SK-N-SH (cell line): ENCODE measurements around the gene DNPH1. TPM values are rescaled to one million over a fixed set of nuclear protein-coding genes. Genes with fewer than 3 reads are reported as not detected.

Source experiments
- CTCF ChIA-PET: fragments of 300-600, 350-600 bp; formaldehyde crosslinking; extraction: SDS; loops from one replicate; lab custom pipeline; 2021; lab: Yijun Ruan, JAX
- POLR2A ChIA-PET: fragments of 350-600 bp; sonication (Branson Sonifier 250); formaldehyde crosslinking; extraction: SDS; loops from one replicate; lab custom pipeline; 2020; ENCODE audit warnings: antibody characterized with exemption, inconsistent platforms; lab: Yijun Ruan, JAX
- DNase-seq: peaks from one replicate; pipeline ENCODE4 v3.0.0; 2012
- H2AFZ ChIP-seq: fragments of 200-600 bp; sonication (generic); 2 replicates; pipeline ENCODE4 v1.8.1; 2016; ENCODE audit warnings: antibody characterized with exemption, mild to moderate bottlenecking, low read depth
- H3F3A ChIP-seq: fragments of 200-600 bp; sonication (generic); replicated peaks from 2 replicates; pipeline ENCODE3; 2016; ENCODE audit warnings: antibody characterized with exemption, mild to moderate bottlenecking; ENCODE audit not compliant: insufficient read depth
- H3K27ac ChIP-seq, 2 experiments: fragments of 200-500 bp in 1 of 2; fragments of 200-600 bp in 1 of 2; sonication (Bioruptor generic) in 1 of 2; sonication (generic), shearing (Covaris generic) in 1 of 2; 2 replicates each; pipeline versions ENCODE4 v1.5.1 to v1.6.1; 2014 to 2016; ENCODE audit warnings: low read depth in 2 of 2, inconsistent platforms in 1 of 2, low read length in 1 of 2, mild to moderate bottlenecking in 1 of 2, mixed read lengths in 1 of 2
- H3K27me3 ChIP-seq: fragments of 200-600 bp; sonication (generic), shearing (Covaris generic); 2 replicates; pipeline ENCODE4 v1.6.1; 2016; ENCODE audit warnings: mixed run types; ENCODE audit not compliant: insufficient read depth
- H3K36me3 ChIP-seq, 2 experiments: fragments of 200-500 bp in 1 of 2; fragments of 200-600 bp in 1 of 2; sonication (Bioruptor generic) in 1 of 2; sonication (generic) in 1 of 2; replicated peaks in 1 of 2; 2 replicates each; pipeline versions ENCODE3 to v1.5.1; 2014 to 2016; ENCODE audit warnings: low read length in 1 of 2, mild to moderate bottlenecking in 1 of 2; ENCODE audit not compliant: insufficient read depth in 2 of 2, control insufficient read depth in 1 of 2
- H3K4me1 ChIP-seq, 2 experiments: fragments of 200-500 bp in 1 of 2; fragments of 200-600 bp in 1 of 2; sonication (Bioruptor generic) in 1 of 2; sonication (generic), shearing (Covaris generic) in 1 of 2; 2 replicates each; pipeline versions ENCODE4 v1.5.1 to v1.6.1; 2014 to 2016; ENCODE audit warnings: low read depth in 1 of 2, low read length in 1 of 2, mixed run types in 1 of 2; ENCODE audit not compliant: insufficient read depth in 2 of 2, control insufficient read depth in 1 of 2
- H3K4me2 ChIP-seq: fragments of 200-600 bp; sonication (generic), shearing (Covaris generic); 2 replicates; pipeline ENCODE4 v1.6.1; 2017; ENCODE audit warnings: mixed run types
- H3K4me3 ChIP-seq, 2 experiments: fragments of 200-500 bp in 1 of 2; fragments of 200-600 bp in 1 of 2; sonication (Bioruptor generic) in 1 of 2; sonication (generic), shearing (Covaris generic) in 1 of 2; 2 replicates each; pipeline versions ENCODE4 v1.5.1 to v1.8.1; 2014 to 2016; ENCODE audit warnings: low read depth in 2 of 2, inconsistent platforms in 1 of 2, low read length in 1 of 2, mild to moderate bottlenecking in 1 of 2, mixed read lengths in 1 of 2, moderate library complexity in 1 of 2
- H3K79me2 ChIP-seq: fragments of 200-600 bp; sonication (generic); 2 replicates; pipeline ENCODE4 v1.8.1; 2017; ENCODE audit warnings: mild to moderate bottlenecking; ENCODE audit not compliant: insufficient read depth
- H3K9ac ChIP-seq: fragments of 200-600 bp; sonication (generic); 2 replicates; pipeline ENCODE4 v1.6.1; 2017; ENCODE audit warnings: mixed run types
- H3K9me2 ChIP-seq: fragments of 200-600 bp; sonication (generic); 2 replicates; pipeline ENCODE4 v1.6.1; 2017; ENCODE audit warnings: mixed run types
- H3K9me3 ChIP-seq: fragments of 200-600 bp; sonication (generic); 2 replicates; pipeline ENCODE4 v1.6.1; 2017; ENCODE audit warnings: mixed run types, mild to moderate bottlenecking, moderate library complexity
- H4K20me1 ChIP-seq: fragments of 200-600 bp; sonication (generic); 2 replicates; pipeline ENCODE4 v1.6.1; 2017; ENCODE audit warnings: mild to moderate bottlenecking, mixed run types; ENCODE audit not compliant: insufficient read depth
- ELF1 ChIP-seq: IDR thresholded peaks from 2 replicates; pipeline ENCODE4 v1.4.0; 2012
- EP300 ChIP-seq, 2 experiments: IDR thresholded peaks; 2 replicates each; pipeline versions ENCODE4 v1.4.0 to v1.6.1; 2012; ENCODE audit warnings: borderline replicate concordance in 1 of 2, low read depth in 1 of 2, low read length in 1 of 2
- EZH2phosphoT487 ChIP-seq: fragments of 200-600 bp; sonication (generic); IDR thresholded peaks from 2 replicates; pipeline ENCODE4 v1.6.1; 2017; ENCODE audit warnings: low read depth, mixed run types, mild to moderate bottlenecking, antibody characterized with exemption, moderate library complexity, borderline replicate concordance
- FOSL2 ChIP-seq: IDR thresholded peaks from 2 replicates; pipeline ENCODE4 v1.4.0; 2012; ENCODE audit warnings: low read depth, mild to moderate bottlenecking, moderate library complexity, borderline replicate concordance
- FOXJ3 ChIP-seq: sonication (generic); formaldehyde crosslinking; IDR thresholded peaks from 2 replicates; pipeline ENCODE4 v1.5.1; 2020; ENCODE audit warnings: mild to moderate bottlenecking, missing genetic modification reagents
- GABPA ChIP-seq: IDR thresholded peaks from 2 replicates; pipeline ENCODE4 v1.4.0; 2012; ENCODE audit warnings: low read depth, mild to moderate bottlenecking
- JUND ChIP-seq: IDR thresholded peaks from 2 replicates; pipeline ENCODE4 v1.4.0; 2012
- MXI1 ChIP-seq: IDR thresholded peaks from 2 replicates; pipeline ENCODE4 v1.6.1; 2012; ENCODE audit warnings: mild to moderate bottlenecking, low read depth, low read length, improper control_type of control experiment
- NRF1 ChIP-seq: IDR thresholded peaks from 2 replicates; pipeline ENCODE4 v1.6.1; 2012; ENCODE audit warnings: low read depth, mild to moderate bottlenecking, low read length
- POLR2AphosphoS5 ChIP-seq: IDR thresholded peaks from 2 replicates; pipeline ENCODE4 v1.6.1; 2012; ENCODE audit warnings: low read depth, low read length
- RCOR1 ChIP-seq: fragments of 150-350 bp; IDR thresholded peaks from 2 replicates; pipeline ENCODE4 v1.6.1; 2017; ENCODE audit warnings: antibody characterized with exemption, low read length
- RFX5 ChIP-seq: IDR thresholded peaks from 2 replicates; pipeline ENCODE4 v1.6.1; 2012; ENCODE audit warnings: mild to moderate bottlenecking, improper control_type of control experiment, low read length
- RXRA ChIP-seq: IDR thresholded peaks from 2 replicates; pipeline ENCODE4 v1.4.0; 2012; ENCODE audit warnings: low read depth, mild to moderate bottlenecking, borderline replicate concordance
- SIN3A ChIP-seq: IDR thresholded peaks from 2 replicates; pipeline ENCODE4 v1.6.1; 2012; ENCODE audit warnings: low read depth, mild to moderate bottlenecking, low read length, moderate library complexity, borderline replicate concordance
- SMC3 ChIP-seq: IDR thresholded peaks from 2 replicates; pipeline ENCODE4 v1.6.1; 2012; ENCODE audit warnings: low read depth, low read length, improper control_type of control experiment
- TCF12 ChIP-seq: IDR thresholded peaks from 2 replicates; pipeline ENCODE4 v1.4.0; 2012
- WGBS: methylation state at CpG from one replicate; pipeline ENCODE4 v1.1.6; 2017; ENCODE audit warnings: low lambda C conversion rate; 5-methylcytosine and 5-hydroxymethylcytosine counted together
- polyA plus RNA-seq, 3 experiments: library from polyadenylated mRNA; depleted of rRNA; stranded (reverse); fragments of >200 nt; gene quantifications; 2 replicates each; pipeline ENCODE4 v1.2.3, GENCODE V29; 2012
- TF ChIP-seq, protein P1 (sequence below): IDR thresholded peaks from 2 replicates; pipeline ENCODE4 v1.4.0; 2012; ENCODE audit warnings: low read depth
- TF ChIP-seq, protein P2 (sequence below): fragments of 150-350 bp; IDR thresholded peaks from 2 replicates; pipeline ENCODE4 v1.6.1; 2016; ENCODE audit warnings: mild to moderate bottlenecking, low read depth, low read length
- TF ChIP-seq, protein P3 (sequence below): IDR thresholded peaks from 2 replicates; pipeline ENCODE4 v1.4.0; 2012; ENCODE audit warnings: low read depth, borderline replicate concordance
- TF ChIP-seq, protein P4 (sequence below): IDR thresholded peaks from 2 replicates; pipeline ENCODE4 v1.4.0; 2012; ENCODE audit warnings: low read depth, borderline replicate concordance

Gene DNPH1
- polyA plus RNA-seq, 1 of the 3 experiments (the other 2 are of a cell fraction): 287 TPM

DNA sequence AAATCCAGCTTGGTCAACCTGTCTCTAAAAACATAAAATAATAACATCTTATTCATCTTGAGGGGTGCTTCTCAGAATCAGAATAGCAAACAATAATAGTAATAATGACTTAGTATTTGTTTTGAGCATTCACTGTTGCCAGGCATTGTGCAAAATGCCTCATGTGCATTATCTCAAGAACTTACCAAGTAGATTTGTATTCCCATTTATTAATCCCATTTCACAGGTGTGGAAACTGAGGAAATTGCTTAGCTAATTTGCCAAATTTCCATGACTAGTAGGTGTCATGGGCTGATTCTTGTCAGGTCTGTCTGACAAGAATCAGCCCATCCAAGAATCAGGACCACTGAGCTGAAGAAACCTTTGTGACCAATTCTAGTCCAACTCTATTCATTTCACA is 19.5 kb upstream of the DNPH1 start:
- Histone ChIP-seq H3K27ac (no peak overlapping the region), H3K79me2 (no peaks in the 10 kb centered on the region), H3K9me2 (no peaks in the 10 kb centered on the region), H3F3A (no peaks in the 10 kb centered on the region), H3K9ac (no peak overlapping the region), H3K27me3 (no peaks in the 10 kb centered on the region), H3K9me3 (no peaks in the 10 kb centered on the region), H3K4me1 (peaks cover 0 to 25% of the 10 kb centered on the region in 2 experiments; a peak in 1 of 4 replicates), H3K36me3 (no peaks in the 10 kb centered on the region), H2AFZ (no peak overlapping the region), H4K20me1 (no peaks in the 10 kb centered on the region), H3K4me3 (no peak overlapping the region), H3K4me2 (no peak overlapping the region)
- ChIA-PET CTCF (interaction anchor here (1.7 kb wide), 1 partner anchor 19 kb away, joined by 9 read pairs; the partner anchor contains the start of gene DNPH1), POLR2A (no interaction called here)
- no peak for TF ChIP-seq RFX5
- DNase-seq: no peak

DNA sequence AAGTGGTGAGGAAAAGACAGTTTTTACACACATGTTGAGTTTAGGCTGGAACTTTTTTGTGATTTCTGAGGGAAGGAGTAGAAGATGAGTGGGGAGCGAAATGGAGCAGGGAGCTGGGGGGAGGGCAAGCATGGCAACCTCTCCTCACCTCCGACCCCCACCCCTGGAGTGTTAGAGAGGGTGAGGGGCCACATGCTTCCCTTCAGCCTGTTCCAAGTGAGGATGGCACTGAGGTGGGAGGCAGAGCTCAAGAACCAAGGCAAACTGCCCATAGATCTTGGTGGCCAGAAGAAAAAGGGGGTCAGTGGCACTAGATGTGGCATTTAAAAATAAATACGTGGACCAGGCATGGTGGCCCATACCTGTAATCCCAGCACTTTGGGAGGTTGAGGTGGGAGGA is 18.8 kb upstream of the DNPH1 start:
- Histone ChIP-seq H3F3A (no peaks in the 10 kb centered on the region), H3K9me2 (no peaks in the 10 kb centered on the region), H3K9me3 (no peaks in the 10 kb centered on the region), H4K20me1 (no peaks in the 10 kb centered on the region), H3K27ac (no peak overlapping the region), H3K27me3 (peaks cover 2% of the 10 kb centered on the region; the same call in 1 of the 2 replicates), H3K4me3 (no peak overlapping the region), H3K4me1 (peaks cover 0 to 25% of the 10 kb centered on the region in 2 experiments; a peak in 1 of 4 replicates), H3K9ac (no peak overlapping the region), H3K4me2 (no peak overlapping the region), H2AFZ (no peak overlapping the region), H3K36me3 (no peaks in the 10 kb centered on the region), H3K79me2 (no peaks in the 10 kb centered on the region)
- POLR2A ChIA-PET: no interaction called here
- TF ChIP-seq, protein P1, sequence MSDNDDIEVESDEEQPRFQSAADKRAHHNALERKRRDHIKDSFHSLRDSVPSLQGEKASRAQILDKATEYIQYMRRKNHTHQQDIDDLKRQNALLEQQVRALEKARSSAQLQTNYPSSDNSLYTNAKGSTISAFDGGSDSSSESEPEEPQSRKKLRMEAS: no peak
- TF ChIP-seq JUND (no peak), ELF1 (no peak), RCOR1 (no peak), RXRA (no peak), FOSL2 (no peak), TCF12 (no peak), POLR2AphosphoS5 (no peak), EP300 (IDR thresholded peaks at IDR 0.05; ENCODE audit: borderline replicate concordance in 1 of 2, low read depth in 1 of 2, low read length in 1 of 2) (no peak), MXI1 (no peak), NRF1 (no peak), EZH2phosphoT487 (no peak), GABPA (no peak), SIN3A (no peak), FOXJ3 (no peak), SMC3 (no peak)
- TF ChIP-seq, protein P2, sequence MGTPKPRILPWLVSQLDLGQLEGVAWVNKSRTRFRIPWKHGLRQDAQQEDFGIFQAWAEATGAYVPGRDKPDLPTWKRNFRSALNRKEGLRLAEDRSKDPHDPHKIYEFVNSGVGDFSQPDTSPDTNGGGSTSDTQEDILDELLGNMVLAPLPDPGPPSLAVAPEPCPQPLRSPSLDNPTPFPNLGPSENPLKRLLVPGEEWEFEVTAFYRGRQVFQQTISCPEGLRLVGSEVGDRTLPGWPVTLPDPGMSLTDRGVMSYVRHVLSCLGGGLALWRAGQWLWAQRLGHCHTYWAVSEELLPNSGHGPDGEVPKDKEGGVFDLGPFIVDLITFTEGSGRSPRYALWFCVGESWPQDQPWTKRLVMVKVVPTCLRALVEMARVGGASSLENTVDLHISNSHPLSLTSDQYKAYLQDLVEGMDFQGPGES: no peak
- TF ChIP-seq, protein P3, sequence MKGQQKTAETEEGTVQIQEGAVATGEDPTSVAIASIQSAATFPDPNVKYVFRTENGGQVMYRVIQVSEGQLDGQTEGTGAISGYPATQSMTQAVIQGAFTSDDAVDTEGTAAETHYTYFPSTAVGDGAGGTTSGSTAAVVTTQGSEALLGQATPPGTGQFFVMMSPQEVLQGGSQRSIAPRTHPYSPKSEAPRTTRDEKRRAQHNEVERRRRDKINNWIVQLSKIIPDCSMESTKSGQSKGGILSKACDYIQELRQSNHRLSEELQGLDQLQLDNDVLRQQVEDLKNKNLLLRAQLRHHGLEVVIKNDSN: no peak
- TF ChIP-seq, protein P4, sequence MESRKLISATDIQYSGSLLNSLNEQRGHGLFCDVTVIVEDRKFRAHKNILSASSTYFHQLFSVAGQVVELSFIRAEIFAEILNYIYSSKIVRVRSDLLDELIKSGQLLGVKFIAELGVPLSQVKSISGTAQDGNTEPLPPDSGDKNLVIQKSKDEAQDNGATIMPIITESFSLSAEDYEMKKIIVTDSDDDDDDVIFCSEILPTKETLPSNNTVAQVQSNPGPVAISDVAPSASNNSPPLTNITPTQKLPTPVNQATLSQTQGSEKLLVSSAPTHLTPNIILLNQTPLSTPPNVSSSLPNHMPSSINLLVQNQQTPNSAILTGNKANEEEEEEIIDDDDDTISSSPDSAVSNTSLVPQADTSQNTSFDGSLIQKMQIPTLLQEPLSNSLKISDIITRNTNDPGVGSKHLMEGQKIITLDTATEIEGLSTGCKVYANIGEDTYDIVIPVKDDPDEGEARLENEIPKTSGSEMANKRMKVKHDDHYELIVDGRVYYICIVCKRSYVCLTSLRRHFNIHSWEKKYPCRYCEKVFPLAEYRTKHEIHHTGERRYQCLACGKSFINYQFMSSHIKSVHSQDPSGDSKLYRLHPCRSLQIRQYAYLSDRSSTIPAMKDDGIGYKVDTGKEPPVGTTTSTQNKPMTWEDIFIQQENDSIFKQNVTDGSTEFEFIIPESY: no peak
- WGBS: 90% methylated on average over 3 of the region's 3 CpGs
- no peak for DNase-seq
- CTCF ChIA-PET: interaction anchor here (1.7 kb wide), 1 partner anchor 19 kb away, joined by 9 read pairs; the partner anchor contains the start of gene DNPH1
